ENCODE results near the gene MTIF3. TPM values are rescaled to one million over a fixed set of nuclear protein-coding genes. Genes with fewer than 3 reads are reported as not detected.

Gene MTIF3
- total RNA-seq, 1 experiment from 2014 or later, result 31.6 TPM

DNA sequence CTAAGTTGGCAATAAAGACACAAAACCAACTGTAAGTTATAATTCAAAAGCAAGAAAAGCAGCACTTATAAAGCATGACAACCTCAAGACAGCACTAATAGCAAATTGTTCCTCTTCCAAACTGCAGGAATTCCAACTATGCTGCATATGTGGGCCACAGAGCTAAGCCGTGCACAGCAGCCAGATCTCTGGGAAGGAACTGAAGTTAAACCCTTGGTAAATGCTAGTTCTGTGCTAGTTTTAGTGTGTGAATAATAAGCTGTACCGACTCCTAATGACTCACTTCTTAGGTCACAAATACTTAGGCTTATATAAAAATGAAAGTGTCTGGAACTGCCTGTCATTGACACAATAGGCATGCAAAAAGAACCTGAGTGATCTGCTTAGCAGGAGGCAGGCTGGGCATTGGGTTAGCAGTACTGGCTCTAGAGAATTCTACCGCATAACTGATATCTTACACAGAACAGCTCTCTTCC is 47.1 kb downstream of the MTIF3 start:
- Histone ChIP-seq H3K23ac (ENCODE audit: insufficient read length, low read depth, low read length) (no peak overlapping the region), H2BK5ac (ENCODE audit: insufficient read length, low read length) (no peak overlapping the region), H3K27me3 (ENCODE audit: insufficient read depth, low read length) (no peaks in the 10 kb centered on the region), H2BK15ac (ENCODE audit: low read depth, low read length) (no peak overlapping the region), H4K8ac (replicated peaks; ENCODE audit: insufficient read length, low read depth, low read length) (no peak overlapping the region), H4K91ac (ENCODE audit: insufficient read length, low read depth, low read length) (no peak overlapping the region), H3T11ph (ENCODE audit: low read length) (no peak overlapping the region), H2BK120ac (ENCODE audit: low read depth, low read length, poor library complexity, severe bottlenecking) (no peak overlapping the region), H3K79me1 (ENCODE audit: insufficient read depth, low read depth, low read length, poor library complexity, severe bottlenecking) (no peaks in the 10 kb centered on the region), H3K9ac (ENCODE audit: extremely low read depth, insufficient read length, low read length) (no peak overlapping the region), H3K4ac (ENCODE audit: low read depth, low read length) (no peak overlapping the region), H3K18ac (ENCODE audit: insufficient read length, low read depth, low read length) (no peak overlapping the region), H2AFZ (ENCODE audit: low read length) (no peak overlapping the region), H2BK12ac (ENCODE audit: insufficient read length, low read depth, low read length) (no peak overlapping the region), H3K23me2 (ENCODE audit: insufficient read length, low read depth, low read length, poor library complexity, severe bottlenecking) (no peaks in the 10 kb centered on the region), H3K4me2 (ENCODE audit: insufficient read depth, insufficient read length, low read length) (no peak overlapping the region), H3K4me1 (ENCODE audit: insufficient read depth, low read length) (peaks cover 9% of the 10 kb centered on the region; the same call in 1 of the 2 replicates), H3K9me3 (ENCODE audit: control insufficient read depth, low read depth, low read length) (no peaks in the 10 kb centered on the region), H3K56ac (ENCODE audit: insufficient read length, low read depth, low read length) (no peak overlapping the region), H3K14ac (ENCODE audit: insufficient read depth, low read length) (no peak overlapping the region), H3K27ac (ENCODE audit: insufficient read length, low read depth, low read length) (no peak overlapping the region), H3K79me2 (ENCODE audit: insufficient read depth, low read length) (no peaks in the 10 kb centered on the region), H4K5ac (ENCODE audit: insufficient read length, low read depth, low read length) (no peak overlapping the region), H2AK5ac (ENCODE audit: insufficient read length, low read length) (no peak overlapping the region), H4K20me1 (ENCODE audit: control insufficient read depth, insufficient read depth, insufficient read length) (no peaks in the 10 kb centered on the region), H2BK20ac (ENCODE audit: low read depth, low read length, poor library complexity, severe bottlenecking) (no peak overlapping the region)
- no peak for DNase-seq
- Mint-ChIP-seq H3K36me3 (ENCODE audit: insufficient read depth in 1 of 3, low read depth in 3 of 3) (no peaks in the 10 kb centered on the region), H3K4me1 (peaks cover 14 to 15% of the 10 kb centered on the region in 2 experiments), H3K4me3 (no peak overlapping the region), H3K27me3 (ENCODE audit: low read depth) (peaks cover 1% of the 10 kb centered on the region; the same call in 1 of the 2 replicates), H3K9me3 (no peaks in the 10 kb centered on the region), H3K27ac (peak overlapping the region in 1 of 3 experiments; percentile 78; a peak in 2 of 7 replicates)
- no CpG with 5 or more reads among the region's 3 CpGs for WGBS (ENCODE audit: extremely low coverage, insufficient read length, low lambda C conversion rate)
- TF ChIP-seq, protein P1, sequence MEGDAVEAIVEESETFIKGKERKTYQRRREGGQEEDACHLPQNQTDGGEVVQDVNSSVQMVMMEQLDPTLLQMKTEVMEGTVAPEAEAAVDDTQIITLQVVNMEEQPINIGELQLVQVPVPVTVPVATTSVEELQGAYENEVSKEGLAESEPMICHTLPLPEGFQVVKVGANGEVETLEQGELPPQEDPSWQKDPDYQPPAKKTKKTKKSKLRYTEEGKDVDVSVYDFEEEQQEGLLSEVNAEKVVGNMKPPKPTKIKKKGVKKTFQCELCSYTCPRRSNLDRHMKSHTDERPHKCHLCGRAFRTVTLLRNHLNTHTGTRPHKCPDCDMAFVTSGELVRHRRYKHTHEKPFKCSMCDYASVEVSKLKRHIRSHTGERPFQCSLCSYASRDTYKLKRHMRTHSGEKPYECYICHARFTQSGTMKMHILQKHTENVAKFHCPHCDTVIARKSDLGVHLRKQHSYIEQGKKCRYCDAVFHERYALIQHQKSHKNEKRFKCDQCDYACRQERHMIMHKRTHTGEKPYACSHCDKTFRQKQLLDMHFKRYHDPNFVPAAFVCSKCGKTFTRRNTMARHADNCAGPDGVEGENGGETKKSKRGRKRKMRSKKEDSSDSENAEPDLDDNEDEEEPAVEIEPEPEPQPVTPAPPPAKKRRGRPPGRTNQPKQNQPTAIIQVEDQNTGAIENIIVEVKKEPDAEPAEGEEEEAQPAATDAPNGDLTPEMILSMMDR (conservative IDR thresholded peaks at IDR 0.05), result no peak

Data from H9 (cell line).